Inflammatory macrophage (primary cell): Measurements from ENCODE around the gene SNX13.

Experiments used
- DNase-seq, 2 donors: peaks; one replicate each; pipeline ENCODE4 v3.0.0-alpha.2; 2020 to 2022
- total RNA-seq, 18 experiments: gene quantifications; one replicate each; lab custom pipeline; 2026; ENCODE audit warnings: mixed read lengths in 6 of 18, inconsistent platforms in 2 of 18; lab: John Stamatoyannopoulos, UW

Gene SNX13
- total RNA-seq: 50.5 to 162 (median 105) reads per million in 18 experiments

- DNase-seq: peak; percentile 92 to 95
Observed at GRCh38 chr7:17940302-17940883, at the start of gene SNX13. Gene SNX13 (minus strand): TSS chr7:17940494. CDS start chr7:17940295, 199 bp downstream.

GRCh38 chr7:17989546-17989945 lies 49.3 kb upstream of the SNX13 start:
- no peak for DNase-seq

GRCh38 chr7:17988858-17989257 lies 48.6 kb upstream of the SNX13 start:
- no peak for DNase-seq

- no peak for DNase-seq
Observed at GRCh38 chr7:17988141-17988540, 47.8 kb upstream of the SNX13 start.

GRCh38 chr7:17986851-17987250 lies 46.6 kb upstream of the SNX13 start:
- DNase-seq: no peak

- no peak for DNase-seq
Observed at GRCh38 chr7:17985473-17986239, 45.4 kb upstream of the SNX13 start.

GRCh38 chr7:17984288-17984687 lies 44.0 kb upstream of the SNX13 start:
- no peak for DNase-seq

- DNase-seq: peak; percentile 29 to 85
Observed at GRCh38 chr7:17983221-17984062, 43.1 kb upstream of the SNX13 start.

GRCh38 chr7:17976952-17977351 lies 36.7 kb upstream of the SNX13 start:
- DNase-seq: no peak

- DNase-seq: no peak
Observed at GRCh38 chr7:17971411-17971810, 31.1 kb upstream of the SNX13 start.

- no peak for DNase-seq
Observed at GRCh38 chr7:17968791-17969715, 28.8 kb upstream of the SNX13 start.

- no peak for DNase-seq
Observed at GRCh38 chr7:17966706-17967105, 26.4 kb upstream of the SNX13 start.

- no peak for DNase-seq
Observed at GRCh38 chr7:17965603-17966002, 25.3 kb upstream of the SNX13 start.

- peak in 1 of 2 donors; percentile 11 for DNase-seq
Observed at GRCh38 chr7:17963281-17963680, 23.0 kb upstream of the SNX13 start.

- no peak for DNase-seq
Observed at GRCh38 chr7:17962652-17963051, 22.4 kb upstream of the SNX13 start.

- no peak for DNase-seq
Observed at GRCh38 chr7:17957871-17958270, 17.6 kb upstream of the SNX13 start.

- no peak for DNase-seq
Observed at GRCh38 chr7:17952387-17952786, 12.1 kb upstream of the SNX13 start.

- DNase-seq: no peak
Observed at GRCh38 chr7:17951742-17952254, 11.5 kb upstream of the SNX13 start.

- no peak for DNase-seq
Observed at GRCh38 chr7:17948526-17949238, 8.4 kb upstream of the SNX13 start.

GRCh38 chr7:17947620-17948019 lies 7.3 kb upstream of the SNX13 start:
- DNase-seq: peak in 1 of 2 donors; percentile 14

GRCh38 chr7:17946591-17946990 lies 6.3 kb upstream of the SNX13 start:
- DNase-seq: peak; percentile 5 to 31
